ENCODE measurements around the gene CTAGE9.

CTAGE9 gene

DNA sequence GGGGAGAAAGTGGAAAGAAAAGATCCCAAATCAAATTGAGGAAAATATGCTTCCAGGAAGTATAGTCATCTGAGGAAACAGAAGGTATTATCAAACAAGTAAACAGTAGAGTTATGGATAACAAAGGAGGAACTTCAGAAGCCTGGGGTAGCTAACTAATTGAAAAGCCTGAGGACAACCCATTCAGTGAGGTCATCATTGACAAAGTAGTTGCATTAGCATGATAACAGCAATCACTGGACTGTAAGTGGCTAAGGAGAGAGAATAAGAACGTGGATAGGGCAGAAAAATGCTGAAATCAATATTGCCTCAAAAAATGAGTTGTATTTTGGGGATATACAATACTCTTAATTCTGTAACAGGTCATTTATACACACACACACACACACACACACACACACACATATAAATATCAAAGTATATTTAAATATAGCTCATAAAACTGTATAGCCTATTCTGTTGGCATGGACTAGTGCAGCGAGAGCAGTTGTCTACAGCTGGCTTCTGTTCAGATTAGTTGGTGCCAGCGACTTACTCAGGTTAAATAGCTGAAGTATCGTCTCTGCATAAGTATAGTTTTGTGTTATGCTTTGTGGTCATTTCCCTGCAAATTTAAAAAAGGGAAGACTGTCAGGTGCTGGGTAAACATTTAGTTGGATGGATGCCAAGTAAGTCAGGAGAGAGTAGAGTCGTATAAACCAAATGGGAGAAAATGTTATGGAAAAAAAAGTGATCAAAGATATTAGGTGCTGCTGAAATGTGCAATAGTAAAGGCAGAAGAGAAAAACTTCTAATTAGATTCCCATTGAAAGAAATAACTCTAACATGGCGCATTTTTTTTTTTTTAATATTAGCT, 33.8 kb upstream of the CTAGE9 start:
- no peak for ATAC-seq
- no peak for TF ChIP-seq OSR1 (CRISPR knock-in tag; IDR thresholded peaks at IDR 0.05)
- TF ChIP-seq ARNTL (CRISPR knock-in tag; IDR thresholded peaks at IDR 0.05; ENCODE audit: borderline replicate concordance, low read depth), result no peak
- no peak for TF ChIP-seq ISL1 (CRISPR knock-in tag; IDR thresholded peaks at IDR 0.05)
- TF ChIP-seq, protein P1, sequence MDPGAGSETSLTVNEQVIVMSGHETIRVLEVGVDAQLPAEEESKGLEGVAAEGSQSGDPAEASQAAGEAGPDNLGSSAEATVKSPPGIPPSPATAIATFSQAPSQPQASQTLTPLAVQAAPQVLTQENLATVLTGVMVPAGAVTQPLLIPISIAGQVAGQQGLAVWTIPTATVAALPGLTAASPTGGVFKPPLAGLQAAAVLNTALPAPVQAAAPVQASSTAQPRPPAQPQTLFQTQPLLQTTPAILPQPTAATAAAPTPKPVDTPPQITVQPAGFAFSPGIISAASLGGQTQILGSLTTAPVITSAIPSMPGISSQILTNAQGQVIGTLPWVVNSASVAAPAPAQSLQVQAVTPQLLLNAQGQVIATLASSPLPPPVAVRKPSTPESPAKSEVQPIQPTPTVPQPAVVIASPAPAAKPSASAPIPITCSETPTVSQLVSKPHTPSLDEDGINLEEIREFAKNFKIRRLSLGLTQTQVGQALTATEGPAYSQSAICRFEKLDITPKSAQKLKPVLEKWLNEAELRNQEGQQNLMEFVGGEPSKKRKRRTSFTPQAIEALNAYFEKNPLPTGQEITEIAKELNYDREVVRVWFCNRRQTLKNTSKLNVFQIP (CRISPR knock-in tag; IDR thresholded peaks at IDR 0.05; ENCODE audit: borderline replicate concordance, low read depth), result no peak
- no peak for TF ChIP-seq SNAI2 (CRISPR knock-in tag; IDR thresholded peaks at IDR 0.05)
- no peak for TF ChIP-seq ZNF70 (CRISPR knock-in tag; IDR thresholded peaks at IDR 0.05)
- no peak for TF ChIP-seq BACH2 (CRISPR knock-in tag; IDR thresholded peaks at IDR 0.05; ENCODE audit: borderline replicate concordance)
- no peak for TF ChIP-seq TCF4 (CRISPR knock-in tag; IDR thresholded peaks at IDR 0.05; ENCODE audit: borderline replicate concordance)
- TF ChIP-seq GLIS3 (CRISPR knock-in tag; IDR thresholded peaks at IDR 0.05), result no peak
- no peak for TF ChIP-seq ZFP30 (CRISPR knock-in tag; IDR thresholded peaks at IDR 0.05)
- no peak for TF ChIP-seq RARB (CRISPR knock-in tag; IDR thresholded peaks at IDR 0.05)

DNA sequence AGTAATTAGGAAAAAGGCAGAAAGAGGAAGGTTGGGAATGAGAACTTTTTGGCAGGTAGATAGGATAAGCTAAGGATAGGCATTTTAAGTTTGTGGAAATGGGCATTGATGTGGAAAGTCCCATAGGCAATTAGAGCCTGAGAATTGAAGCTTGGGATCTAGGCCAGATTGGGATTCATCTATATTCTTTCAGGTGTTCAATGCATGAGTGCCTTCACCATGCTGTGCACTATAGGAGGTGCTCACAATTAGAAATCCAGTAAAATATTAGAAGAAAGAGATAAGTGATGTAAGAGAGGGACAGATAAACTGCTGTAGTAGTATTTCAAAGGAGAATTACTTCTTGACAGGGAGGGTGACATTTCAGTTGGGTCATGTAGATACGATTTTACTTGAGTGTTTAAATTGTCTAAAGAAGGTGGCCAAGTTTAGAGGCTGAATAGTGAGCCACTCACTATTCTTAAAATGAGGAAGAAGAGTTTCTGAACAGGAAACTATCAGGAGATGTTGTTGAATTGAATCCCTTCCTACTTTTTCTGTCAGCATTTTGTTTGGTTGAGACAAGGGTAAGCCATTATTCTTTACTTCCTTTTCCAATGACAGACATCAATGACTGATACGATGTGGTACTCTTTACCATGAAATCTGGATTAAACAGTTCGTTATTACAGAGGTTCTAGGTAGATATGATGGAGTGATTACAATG, 31.0 kb upstream of the CTAGE9 start:
- TF ChIP-seq OSR1 (CRISPR knock-in tag; IDR thresholded peaks at IDR 0.05) (no peak), ZC3H10 (CRISPR knock-in tag; IDR thresholded peaks at IDR 0.05) (no peak), ARNTL (CRISPR knock-in tag; IDR thresholded peaks at IDR 0.05; ENCODE audit: borderline replicate concordance, low read depth) (no peak), ZFP3 (CRISPR knock-in tag; IDR thresholded peaks at IDR 0.05) (no peak)

DNA sequence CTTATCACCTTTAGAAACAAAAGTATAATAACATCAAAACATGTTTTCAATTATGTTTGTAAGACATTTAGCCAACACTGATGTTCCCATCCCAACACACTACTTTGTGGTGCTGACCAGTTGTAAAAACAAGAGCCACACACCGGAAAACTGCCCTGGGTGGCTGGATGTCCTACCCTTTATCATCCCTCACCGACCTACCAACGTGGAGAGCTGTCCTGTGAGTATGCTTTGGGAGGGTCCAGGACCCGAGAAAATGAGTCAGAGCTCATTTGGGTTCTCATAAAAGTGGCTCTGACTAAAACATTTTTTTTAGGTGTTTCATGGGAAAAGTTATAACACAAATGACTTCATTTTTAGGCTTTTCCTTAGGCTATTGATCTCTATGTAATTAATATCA, 29.3 kb upstream of the CTAGE9 start:
- TF ChIP-seq, protein P2, sequence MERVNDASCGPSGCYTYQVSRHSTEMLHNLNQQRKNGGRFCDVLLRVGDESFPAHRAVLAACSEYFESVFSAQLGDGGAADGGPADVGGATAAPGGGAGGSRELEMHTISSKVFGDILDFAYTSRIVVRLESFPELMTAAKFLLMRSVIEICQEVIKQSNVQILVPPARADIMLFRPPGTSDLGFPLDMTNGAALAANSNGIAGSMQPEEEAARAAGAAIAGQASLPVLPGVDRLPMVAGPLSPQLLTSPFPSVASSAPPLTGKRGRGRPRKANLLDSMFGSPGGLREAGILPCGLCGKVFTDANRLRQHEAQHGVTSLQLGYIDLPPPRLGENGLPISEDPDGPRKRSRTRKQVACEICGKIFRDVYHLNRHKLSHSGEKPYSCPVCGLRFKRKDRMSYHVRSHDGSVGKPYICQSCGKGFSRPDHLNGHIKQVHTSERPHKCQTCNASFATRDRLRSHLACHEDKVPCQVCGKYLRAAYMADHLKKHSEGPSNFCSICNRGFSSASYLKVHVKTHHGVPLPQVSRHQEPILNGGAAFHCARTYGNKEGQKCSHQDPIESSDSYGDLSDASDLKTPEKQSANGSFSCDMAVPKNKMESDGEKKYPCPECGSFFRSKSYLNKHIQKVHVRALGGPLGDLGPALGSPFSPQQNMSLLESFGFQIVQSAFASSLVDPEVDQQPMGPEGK (CRISPR knock-in tag; IDR thresholded peaks at IDR 0.05; ENCODE audit: borderline replicate concordance), result no peak
- TF ChIP-seq GLIS3 (CRISPR knock-in tag; IDR thresholded peaks at IDR 0.05) (no peak), ZNF565 (CRISPR knock-in tag; conservative IDR thresholded peaks at IDR 0.05; ENCODE audit: low read depth) (no peak), OSR1 (CRISPR knock-in tag; IDR thresholded peaks at IDR 0.05) (no peak), SNAI2 (CRISPR knock-in tag; IDR thresholded peaks at IDR 0.05) (no peak), ZNF8 (CRISPR knock-in tag; IDR thresholded peaks at IDR 0.05) (no peak), ESRRG (CRISPR knock-in tag; IDR thresholded peaks at IDR 0.05) (no peak), CSDC2 (CRISPR knock-in tag; IDR thresholded peaks at IDR 0.05) (no peak), ISL1 (CRISPR knock-in tag; IDR thresholded peaks at IDR 0.05) (no peak), TCF4 (CRISPR knock-in tag; IDR thresholded peaks at IDR 0.05; ENCODE audit: borderline replicate concordance) (no peak), ZC3H10 (CRISPR knock-in tag; IDR thresholded peaks at IDR 0.05) (no peak), BACH2 (CRISPR knock-in tag; IDR thresholded peaks at IDR 0.05; ENCODE audit: borderline replicate concordance) (no peak), ARNTL (CRISPR knock-in tag; IDR thresholded peaks at IDR 0.05; ENCODE audit: borderline replicate concordance, low read depth) (no peak), TOX (CRISPR knock-in tag; IDR thresholded peaks at IDR 0.05; ENCODE audit: borderline replicate concordance) (no peak), RARB (CRISPR knock-in tag; IDR thresholded peaks at IDR 0.05) (no peak)
- TF ChIP-seq, protein P3, sequence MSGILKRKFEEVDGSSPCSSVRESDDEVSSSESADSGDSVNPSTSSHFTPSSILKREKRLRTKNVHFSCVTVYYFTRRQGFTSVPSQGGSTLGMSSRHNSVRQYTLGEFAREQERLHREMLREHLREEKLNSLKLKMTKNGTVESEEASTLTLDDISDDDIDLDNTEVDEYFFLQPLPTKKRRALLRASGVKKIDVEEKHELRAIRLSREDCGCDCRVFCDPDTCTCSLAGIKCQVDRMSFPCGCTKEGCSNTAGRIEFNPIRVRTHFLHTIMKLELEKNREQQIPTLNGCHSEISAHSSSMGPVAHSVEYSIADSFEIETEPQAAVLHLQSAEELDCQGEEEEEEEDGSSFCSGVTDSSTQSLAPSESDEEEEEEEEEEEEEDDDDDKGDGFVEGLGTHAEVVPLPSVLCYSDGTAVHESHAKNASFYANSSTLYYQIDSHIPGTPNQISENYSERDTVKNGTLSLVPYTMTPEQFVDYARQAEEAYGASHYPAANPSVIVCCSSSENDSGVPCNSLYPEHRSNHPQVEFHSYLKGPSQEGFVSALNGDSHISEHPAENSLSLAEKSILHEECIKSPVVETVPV (CRISPR knock-in tag; IDR thresholded peaks at IDR 0.05), result no peak
- ATAC-seq, result no peak

More for the DNA sequence above, 31.0 kb upstream of the CTAGE9 start:
- no peak for ATAC-seq

DNA sequence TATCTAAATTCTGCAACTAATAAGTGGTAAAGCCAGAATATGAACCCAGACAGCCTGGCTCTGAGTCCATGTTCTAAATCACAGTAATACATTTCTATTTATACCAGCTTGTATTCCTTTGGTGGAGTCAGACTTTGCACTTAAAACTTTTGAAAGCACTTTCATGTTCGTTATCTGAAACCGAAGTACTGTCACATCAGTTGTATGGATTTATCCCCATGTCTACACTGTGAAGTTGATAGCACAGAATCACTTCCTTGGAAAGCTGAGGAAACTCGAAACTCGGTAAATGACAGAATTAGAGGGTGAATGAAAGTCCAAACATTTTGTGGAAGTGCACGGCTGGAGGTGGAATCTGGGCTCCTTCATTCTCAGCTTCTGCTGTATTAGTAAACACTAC, 28.3 kb upstream of the CTAGE9 start:
- ATAC-seq, result no peak
- TF ChIP-seq SNAI2 (CRISPR knock-in tag; IDR thresholded peaks at IDR 0.05) (no peak), RARB (CRISPR knock-in tag; IDR thresholded peaks at IDR 0.05) (no peak), ZNF70 (CRISPR knock-in tag; IDR thresholded peaks at IDR 0.05) (no peak), BACH2 (CRISPR knock-in tag; IDR thresholded peaks at IDR 0.05; ENCODE audit: borderline replicate concordance) (no peak), ZFP30 (CRISPR knock-in tag; IDR thresholded peaks at IDR 0.05) (no peak), TOX (CRISPR knock-in tag; IDR thresholded peaks at IDR 0.05; ENCODE audit: borderline replicate concordance) (no peak), CSDC2 (CRISPR knock-in tag; IDR thresholded peaks at IDR 0.05) (no peak), ZNF565 (CRISPR knock-in tag; conservative IDR thresholded peaks at IDR 0.05; ENCODE audit: low read depth) (no peak)
- TF ChIP-seq, protein P4, sequence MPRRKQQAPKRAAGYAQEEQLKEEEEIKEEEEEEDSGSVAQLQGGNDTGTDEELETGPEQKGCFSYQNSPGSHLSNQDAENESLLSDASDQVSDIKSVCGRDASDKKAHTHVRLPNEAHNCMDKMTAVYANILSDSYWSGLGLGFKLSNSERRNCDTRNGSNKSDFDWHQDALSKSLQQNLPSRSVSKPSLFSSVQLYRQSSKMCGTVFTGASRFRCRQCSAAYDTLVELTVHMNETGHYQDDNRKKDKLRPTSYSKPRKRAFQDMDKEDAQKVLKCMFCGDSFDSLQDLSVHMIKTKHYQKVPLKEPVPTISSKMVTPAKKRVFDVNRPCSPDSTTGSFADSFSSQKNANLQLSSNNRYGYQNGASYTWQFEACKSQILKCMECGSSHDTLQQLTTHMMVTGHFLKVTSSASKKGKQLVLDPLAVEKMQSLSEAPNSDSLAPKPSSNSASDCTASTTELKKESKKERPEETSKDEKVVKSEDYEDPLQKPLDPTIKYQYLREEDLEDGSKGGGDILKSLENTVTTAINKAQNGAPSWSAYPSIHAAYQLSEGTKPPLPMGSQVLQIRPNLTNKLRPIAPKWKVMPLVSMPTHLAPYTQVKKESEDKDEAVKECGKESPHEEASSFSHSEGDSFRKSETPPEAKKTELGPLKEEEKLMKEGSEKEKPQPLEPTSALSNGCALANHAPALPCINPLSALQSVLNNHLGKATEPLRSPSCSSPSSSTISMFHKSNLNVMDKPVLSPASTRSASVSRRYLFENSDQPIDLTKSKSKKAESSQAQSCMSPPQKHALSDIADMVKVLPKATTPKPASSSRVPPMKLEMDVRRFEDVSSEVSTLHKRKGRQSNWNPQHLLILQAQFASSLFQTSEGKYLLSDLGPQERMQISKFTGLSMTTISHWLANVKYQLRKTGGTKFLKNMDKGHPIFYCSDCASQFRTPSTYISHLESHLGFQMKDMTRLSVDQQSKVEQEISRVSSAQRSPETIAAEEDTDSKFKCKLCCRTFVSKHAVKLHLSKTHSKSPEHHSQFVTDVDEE (CRISPR knock-in tag; IDR thresholded peaks at IDR 0.05), result no peak
- TF ChIP-seq, protein P5, sequence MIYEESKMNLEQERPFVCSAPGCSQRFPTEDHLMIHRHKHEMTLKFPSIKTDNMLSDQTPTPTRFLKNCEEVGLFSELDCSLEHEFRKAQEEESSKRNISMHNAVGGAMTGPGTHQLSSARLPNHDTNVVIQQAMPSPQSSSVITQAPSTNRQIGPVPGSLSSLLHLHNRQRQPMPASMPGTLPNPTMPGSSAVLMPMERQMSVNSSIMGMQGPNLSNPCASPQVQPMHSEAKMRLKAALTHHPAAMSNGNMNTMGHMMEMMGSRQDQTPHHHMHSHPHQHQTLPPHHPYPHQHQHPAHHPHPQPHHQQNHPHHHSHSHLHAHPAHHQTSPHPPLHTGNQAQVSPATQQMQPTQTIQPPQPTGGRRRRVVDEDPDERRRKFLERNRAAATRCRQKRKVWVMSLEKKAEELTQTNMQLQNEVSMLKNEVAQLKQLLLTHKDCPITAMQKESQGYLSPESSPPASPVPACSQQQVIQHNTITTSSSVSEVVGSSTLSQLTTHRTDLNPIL (CRISPR knock-in tag; IDR thresholded peaks at IDR 0.05; ENCODE audit: low read depth), result no peak
- TF ChIP-seq, protein P3 (CRISPR knock-in tag; IDR thresholded peaks at IDR 0.05), result no peak
